A673 (cell line): ENCODE results near the gene CEACAM21. TPM values are rescaled to one million over a fixed set of nuclear protein-coding genes. Genes with fewer than 3 reads are reported as not detected.

ENCODE experiments used
- BruUV-seq: library from RNA; stranded (reverse); fragments of 400-500 nt; replicated peaks from 2 replicates; lab custom pipeline; 2021; lab: Mats Ljungman, UMichigan
- CTCF ChIA-PET: fragments of 300-600 bp; sonication (Branson Sonifier 250); formaldehyde crosslinking; loops from one replicate; lab custom pipeline; 2022; ENCODE audit warnings: antibody characterized with exemption; lab: Charles Lee
- POLR2A ChIA-PET: fragments of 300-600 bp; sonication (Branson Sonifier 250); formaldehyde crosslinking; loops from one replicate; lab custom pipeline; 2022; ENCODE audit warnings: antibody characterized with exemption; ENCODE audit not compliant: low non-redundant PET; lab: Charles Lee
- DNase-seq: peaks from one replicate; pipeline ENCODE4 v3.0.0-alpha.2; 2015; ENCODE audit warnings: low spot score
- H3K27ac ChIP-seq: fragments of 200-600 bp; sonication (generic); 2 replicates; pipeline ENCODE4 v1.5.1; 2016; ENCODE audit warnings: mixed run types, low read depth, mild to moderate bottlenecking, mixed read lengths, antibody characterized with exemption, low read length; ENCODE audit not compliant: poor library complexity, severe bottlenecking
- H3K27me3 ChIP-seq: fragments of 200-600 bp; sonication (generic); replicated peaks from 2 replicates; pipeline ENCODE4 v1.6.1; 2017; ENCODE audit warnings: mixed run types, low read depth, mild to moderate bottlenecking, mixed read lengths, antibody characterized with exemption, low read length; ENCODE audit not compliant: insufficient read depth, poor library complexity
- H3K36me3 ChIP-seq: fragments of 200-600 bp; sonication (generic); 2 replicates; pipeline ENCODE4 v1.6.1; 2016; ENCODE audit warnings: mixed run types, mild to moderate bottlenecking, mixed read lengths, antibody characterized with exemption, low read length; ENCODE audit not compliant: insufficient read depth, poor library complexity, severe bottlenecking
- H3K4me1 ChIP-seq: fragments of 200-600 bp; sonication (generic); 2 replicates; pipeline ENCODE4 v1.6.1; 2017; ENCODE audit warnings: mixed run types, mild to moderate bottlenecking, mixed read lengths, antibody characterized with exemption, low read length; ENCODE audit not compliant: insufficient read depth, poor library complexity, severe bottlenecking
- H3K4me3 ChIP-seq: fragments of 200-600 bp; sonication (generic); 2 replicates; pipeline ENCODE4 v1.5.1; 2016; ENCODE audit warnings: low read depth, mixed run types, mild to moderate bottlenecking, mixed read lengths, low read length; ENCODE audit not compliant: poor library complexity, severe bottlenecking
- H3K9me3 ChIP-seq: fragments of 200-600 bp; sonication (generic); 2 replicates; pipeline ENCODE4 v1.6.1; 2016; ENCODE audit warnings: mixed run types, low read depth, mild to moderate bottlenecking, mixed read lengths, antibody characterized with exemption, low read length; ENCODE audit not compliant: poor library complexity, severe bottlenecking
- EZH2 ChIP-seq: fragments of 200-600 bp; sonication (generic); IDR thresholded peaks from 2 replicates; pipeline ENCODE4 v1.6.1; 2017; ENCODE audit warnings: borderline replicate concordance, low read depth, mild to moderate bottlenecking, mixed read lengths, antibody characterized with exemption, low read length; ENCODE audit not compliant: poor library complexity, severe bottlenecking
- intact Hi-C: fragments of 100-400 bp; cut with micrococcal nuclease; formaldehyde crosslinking; loops from one replicate; pipeline ENCODE4 v1.10.0; 2022; ENCODE audit not compliant: unreplicated experiment
- total RNA-seq: library from RNA; stranded (reverse); gene quantifications from 2 replicates; pipeline ENCODE4 v1.2.3, GENCODE V29; 2021
- TF ChIP-seq, protein P1 (sequence below): fragments of 300-800, 200-600 bp; sonication (generic); conservative IDR thresholded peaks from 2 replicates; pipeline ENCODE4 v1.5.1; 2017; ENCODE audit warnings: low read depth, mild to moderate bottlenecking, antibody characterized with exemption, low read length, moderate library complexity, mixed read lengths

The CEACAM21 gene
- total RNA-seq, 1 experiment from 2014 or later: 4.3 TPM

DNA sequence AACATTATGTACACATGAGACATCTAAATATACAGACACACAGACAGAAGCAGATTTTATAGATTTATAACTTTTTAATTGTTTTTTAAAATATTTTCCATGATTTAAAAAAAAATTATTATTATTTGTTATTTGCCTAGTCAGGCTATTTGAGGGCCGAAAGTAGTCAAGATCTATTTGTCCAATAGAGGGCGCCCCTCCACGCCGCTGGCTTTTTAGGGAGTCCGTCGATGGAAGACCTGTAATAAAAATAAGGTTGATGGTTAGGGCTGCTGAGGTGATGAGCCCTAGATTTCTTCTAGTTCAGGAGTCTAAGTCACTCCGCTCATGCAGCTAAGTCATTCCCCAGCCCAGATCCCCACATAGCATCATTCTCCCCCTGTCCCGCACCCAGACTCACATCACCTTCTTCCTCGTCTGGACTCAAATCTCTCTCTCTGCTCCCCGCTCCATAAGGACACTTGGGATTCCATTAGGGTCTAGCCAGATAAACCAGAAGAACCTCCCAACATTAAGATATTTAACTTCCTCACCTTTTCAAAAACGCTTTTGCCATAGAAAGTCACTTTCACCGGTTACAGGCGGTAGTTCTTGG lies 33.9 kb upstream of the CEACAM21 start:
- Histone ChIP-seq H3K27me3 (no peaks in the 10 kb centered on the region), H3K9me3 (no peaks in the 10 kb centered on the region), H3K4me3 (no peak overlapping the region), H3K27ac (no peak overlapping the region), H3K4me1 (no peaks in the 10 kb centered on the region), H3K36me3 (no peaks in the 10 kb centered on the region)
- TF ChIP-seq, protein P1, sequence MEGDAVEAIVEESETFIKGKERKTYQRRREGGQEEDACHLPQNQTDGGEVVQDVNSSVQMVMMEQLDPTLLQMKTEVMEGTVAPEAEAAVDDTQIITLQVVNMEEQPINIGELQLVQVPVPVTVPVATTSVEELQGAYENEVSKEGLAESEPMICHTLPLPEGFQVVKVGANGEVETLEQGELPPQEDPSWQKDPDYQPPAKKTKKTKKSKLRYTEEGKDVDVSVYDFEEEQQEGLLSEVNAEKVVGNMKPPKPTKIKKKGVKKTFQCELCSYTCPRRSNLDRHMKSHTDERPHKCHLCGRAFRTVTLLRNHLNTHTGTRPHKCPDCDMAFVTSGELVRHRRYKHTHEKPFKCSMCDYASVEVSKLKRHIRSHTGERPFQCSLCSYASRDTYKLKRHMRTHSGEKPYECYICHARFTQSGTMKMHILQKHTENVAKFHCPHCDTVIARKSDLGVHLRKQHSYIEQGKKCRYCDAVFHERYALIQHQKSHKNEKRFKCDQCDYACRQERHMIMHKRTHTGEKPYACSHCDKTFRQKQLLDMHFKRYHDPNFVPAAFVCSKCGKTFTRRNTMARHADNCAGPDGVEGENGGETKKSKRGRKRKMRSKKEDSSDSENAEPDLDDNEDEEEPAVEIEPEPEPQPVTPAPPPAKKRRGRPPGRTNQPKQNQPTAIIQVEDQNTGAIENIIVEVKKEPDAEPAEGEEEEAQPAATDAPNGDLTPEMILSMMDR: peak; percentile 84
- no peak for TF ChIP-seq EZH2
- no TSS peak for BruUV-seq
- intact Hi-C loops: loop anchor here (2.0 kb wide), 1 partner anchor 21 kb away; no protein-coding TSS in a partner anchor
- ChIA-PET POLR2A (no interaction called here), CTCF (interaction anchor here (0.6 kb wide), 2 partner anchors 46 to 136 kb away, joined by 4 to 5 read pairs; no protein-coding TSS in a partner anchor)
- DNase-seq: peak; percentile 82

DNA sequence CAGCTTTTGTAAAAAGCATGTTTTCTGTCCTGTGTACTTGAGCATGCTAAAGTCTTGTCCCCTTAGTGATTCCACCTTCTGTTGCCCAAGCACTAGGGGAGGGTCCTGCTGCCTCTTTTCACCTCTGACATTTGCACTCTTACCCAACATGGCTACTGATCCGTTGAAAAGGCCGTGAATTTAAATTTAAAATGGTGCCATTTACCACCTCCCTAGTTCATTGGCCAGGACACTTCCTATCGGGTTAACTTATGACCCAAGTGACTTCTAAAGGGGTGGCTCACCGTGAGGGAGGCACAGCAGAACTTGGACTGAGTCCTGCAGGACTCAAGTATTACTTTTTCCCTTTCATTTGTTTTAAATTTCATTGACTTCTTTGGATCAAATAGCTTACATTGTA lies 33.3 kb upstream of the CEACAM21 start:
- no peak overlapping the region for H3K27ac ChIP-seq
- BruUV-seq: no TSS peak

GRCh38 chr19:41543582-41543981 lies 32.4 kb upstream of the CEACAM21 start:
- ChIA-PET CTCF (no interaction called here), POLR2A (no interaction called here)
- no TSS peak for BruUV-seq
- TF ChIP-seq EZH2: no peak
- TF ChIP-seq, protein P1: no peak
- no peak for DNase-seq
- H3K36me3 ChIP-seq: no peaks in the 10 kb centered on the region
- intact Hi-C loops: no loop called here
- H3K9me3 ChIP-seq: no peaks in the 10 kb centered on the region
- no peak overlapping the region for H3K27ac ChIP-seq
- H3K4me3 ChIP-seq: no peak overlapping the region
- peaks cover 4% of the 10 kb centered on the region for H3K4me1 ChIP-seq
- no peaks in the 10 kb centered on the region for H3K27me3 ChIP-seq

More for the DNA sequence above, 33.3 kb upstream of the CEACAM21 start:
- no peak for DNase-seq
- CTCF ChIA-PET: interaction anchor here (0.6 kb wide), 2 partner anchors 46 to 137 kb away, joined by 4 to 5 read pairs; no protein-coding TSS in a partner anchor
- H3K4me1 ChIP-seq: no peaks in the 10 kb centered on the region
- H3K4me3 ChIP-seq: no peak overlapping the region
- H3K36me3 ChIP-seq: no peaks in the 10 kb centered on the region
- H3K27me3 ChIP-seq: no peaks in the 10 kb centered on the region
- POLR2A ChIA-PET: no interaction called here
- TF ChIP-seq, protein P1: no peak
- TF ChIP-seq EZH2: no peak
- H3K9me3 ChIP-seq: no peaks in the 10 kb centered on the region
- intact Hi-C loops: no loop called here
